Umbilical cord (tissue), 2 donors: ENCODE data around the gene DUS1L. TPM values are rescaled to one million over a fixed set of nuclear protein-coding genes. Genes with fewer than 3 reads are reported as not detected.

Source experiments
- DNase-seq: peaks from one replicate; pipeline ENCODE4 v3.0.0-alpha.2; 2015; ENCODE audit warnings: low spot score
- total RNA-seq: library from RNA; depleted of rRNA; stranded (reverse); fragments of >200 nt; gene quantifications from one replicate; pipeline ENCODE4 v1.2.3, GENCODE V29; 2014; ENCODE audit warnings: low replicate concordance; ENCODE audit not compliant: insufficient read depth

Gene DUS1L
- total RNA-seq, 1 donor from 2014 or later: 83.3 TPM

- no peak for DNase-seq
Measured at GRCh38 chr17:82028246-82028645, 37.4 kb downstream of the DUS1L start.

- no peak for DNase-seq
Measured at GRCh38 chr17:82025401-82026107, 40.0 kb downstream of the DUS1L start.

- no peak for DNase-seq
Measured at GRCh38 chr17:82024859-82025258, 40.7 kb downstream of the DUS1L start.

GRCh38 chr17:82023447-82024241 is 42.0 kb downstream of the DUS1L start:
- DNase-seq: no peak

GRCh38 chr17:82022981-82023446 is 42.6 kb downstream of the DUS1L start, which contains the start of gene LRRC45:
Gene LRRC45, plus strand, starts transcription at chr17:82023305. Its CDS starts 339 bp downstream, at chr17:82023644.
- DNase-seq: peak; percentile 100

GRCh38 chr17:82022310-82022980 is 43.2 kb downstream of the DUS1L start, which contains the start of gene CENPX:
Gene CENPX, minus strand, starts transcription at chr17:82022878. Its CDS starts 17 bp downstream, at chr17:82022861.
- DNase-seq: no peak

GRCh38 chr17:82021900-82022309 is 43.7 kb downstream of the DUS1L start:
- no peak for DNase-seq

GRCh38 chr17:82021107-82021899 is 44.3 kb downstream of the DUS1L start:
- peak; percentile 66 for DNase-seq

GRCh38 chr17:82020572-82021106 is 45.0 kb downstream of the DUS1L start:
- no peak for DNase-seq

GRCh38 chr17:82019690-82020571 is 45.7 kb downstream of the DUS1L start:
- DNase-seq: no peak

- peak; percentile 73 for DNase-seq
Measured at GRCh38 chr17:82018989-82019689, 46.5 kb downstream of the DUS1L start.

GRCh38 chr17:82018152-82018988 is 47.2 kb downstream of the DUS1L start:
- DNase-seq: no peak

GRCh38 chr17:82017612-82018151 is 47.9 kb downstream of the DUS1L start:
- DNase-seq: no peak

- DNase-seq: no peak
Measured at GRCh38 chr17:82016875-82017459, 48.6 kb downstream of the DUS1L start.

GRCh38 chr17:82016061-82016874 is 49.3 kb downstream of the DUS1L start:
- DNase-seq: no peak

GRCh38 chr17:82015311-82015971 is 50.2 kb downstream of the DUS1L start:
- no peak for DNase-seq
